HG03175 (cell line): ENCODE results near the gene CACNA1B.

Experiments
- ATAC-seq: cut with Tn5 transposase; IDR thresholded peaks from one replicate; pipeline ENCODE4 v1.9.1; 2021; ENCODE audit warnings: mild to moderate bottlenecking, moderate library complexity; ENCODE audit not compliant: unreplicated experiment

The CACNA1B gene

GRCh38 chr9:138050472-138051330 lies 173.1 kb downstream of the CACNA1B start:
- no peak for ATAC-seq

- ATAC-seq: no peak
Measured at GRCh38 chr9:138051586-138052321, 174.2 kb downstream of the CACNA1B start.

GRCh38 chr9:138052322-138052615 lies 174.7 kb downstream of the CACNA1B start:
- no peak for ATAC-seq

- ATAC-seq: no peak
Measured at GRCh38 chr9:138052635-138053320, 175.2 kb downstream of the CACNA1B start.

GRCh38 chr9:138053321-138053868 lies 175.8 kb downstream of the CACNA1B start:
- ATAC-seq: no peak

GRCh38 chr9:138053996-138054752 lies 176.6 kb downstream of the CACNA1B start:
- no peak for ATAC-seq

- ATAC-seq: no peak
Measured at GRCh38 chr9:138057726-138058125, 180.1 kb downstream of the CACNA1B start.

GRCh38 chr9:138058181-138058580 lies 180.6 kb downstream of the CACNA1B start:
- ATAC-seq: no peak

- no peak for ATAC-seq
Measured at GRCh38 chr9:138059196-138059595, 181.6 kb downstream of the CACNA1B start.

GRCh38 chr9:138060365-138060764 lies 182.8 kb downstream of the CACNA1B start:
- ATAC-seq: no peak

- ATAC-seq: no peak
Measured at GRCh38 chr9:138060881-138061280, 183.3 kb downstream of the CACNA1B start.

- no peak for ATAC-seq
Measured at GRCh38 chr9:138061631-138062030, 184.0 kb downstream of the CACNA1B start.

GRCh38 chr9:138062196-138062595 lies 184.6 kb downstream of the CACNA1B start:
- ATAC-seq: no peak

- ATAC-seq: no peak
Measured at GRCh38 chr9:138063033-138063432, 185.5 kb downstream of the CACNA1B start.

- ATAC-seq: no peak
Measured at GRCh38 chr9:138063785-138064184, 186.2 kb downstream of the CACNA1B start.

GRCh38 chr9:138064547-138064946 lies 187.0 kb downstream of the CACNA1B start:
- ATAC-seq: no peak

- ATAC-seq: no peak
Measured at GRCh38 chr9:138065287-138065686, 187.7 kb downstream of the CACNA1B start.

- no peak for ATAC-seq
Measured at GRCh38 chr9:138066049-138066448, 188.5 kb downstream of the CACNA1B start.

GRCh38 chr9:138067613-138068367 lies 190.2 kb downstream of the CACNA1B start:
- ATAC-seq: no peak

GRCh38 chr9:138068601-138069035 lies 191.0 kb downstream of the CACNA1B start:
- no peak for ATAC-seq
